Measurements from ENCODE around the gene KIF18B.

The KIF18B gene

GRCh38 chr17:44901411-44901921, 46.1 kb downstream of the KIF18B start:
- DNase-seq (ENCODE audit: low read depth in 1 of 2, low spot score in 1 of 2), result peak; percentile 34 to 91
- TF ChIP-seq GABPA (IDR thresholded peaks at IDR 0.05; ENCODE audit: low read depth), result no peak
- no peak for TF ChIP-seq POLR2AphosphoS5 (IDR thresholded peaks at IDR 0.05; ENCODE audit: low read depth)
- TF ChIP-seq SPI1 (IDR thresholded peaks at IDR 0.05; ENCODE audit: borderline replicate concordance, low read depth), result no peak
- no peak for TF ChIP-seq REST (IDR thresholded peaks at IDR 0.05; ENCODE audit: insufficient replicate concordance, low read depth)
- no peak for TF ChIP-seq CTCF (IDR thresholded peaks at IDR 0.05; ENCODE audit: insufficient read depth, low read length)
- Histone ChIP-seq H3K4me3 (replicated peaks; ENCODE audit: insufficient read depth, low read length) (no peak overlapping the region), H3K27me3 (ENCODE audit: insufficient read depth, poor library complexity, severe bottlenecking) (no peaks in the 10 kb centered on the region), H3K27ac (replicated peaks) (no peak overlapping the region; the same call in 1 of the 2 replicates)

- peak; percentile 35 to 43 for DNase-seq (ENCODE audit: low read depth in 1 of 2, low spot score in 1 of 2)
- Histone ChIP-seq H3K27ac (replicated peaks) (peak overlapping the region; percentile 100), H3K27me3 (ENCODE audit: insufficient read depth, poor library complexity, severe bottlenecking) (no peaks in the 10 kb centered on the region), H3K4me3 (replicated peaks; ENCODE audit: insufficient read depth, low read length) (no peak overlapping the region)
- TF ChIP-seq SPI1 (IDR thresholded peaks at IDR 0.05; ENCODE audit: borderline replicate concordance, low read depth) (no peak), CTCF (IDR thresholded peaks at IDR 0.05; ENCODE audit: insufficient read depth, low read length) (no peak), GABPA (IDR thresholded peaks at IDR 0.05; ENCODE audit: low read depth) (no peak), POLR2AphosphoS5 (IDR thresholded peaks at IDR 0.05; ENCODE audit: low read depth) (no peak), REST (IDR thresholded peaks at IDR 0.05; ENCODE audit: insufficient replicate concordance, low read depth) (no peak)
Measured at GRCh38 chr17:44900894-44901293, 46.7 kb downstream of the KIF18B start.

GRCh38 chr17:44899074-44899782, 48.3 kb downstream of the KIF18B start, which contains the start of gene EFTUD2:
Gene EFTUD2 (minus strand): TSS chr17:44899445. CDS start chr17:44894521, 4,924 bp downstream.
- peak within 1 kb of the TSS; percentile 100 for H3K27ac ChIP-seq (replicated peaks)
- peak within 1 kb of the TSS; percentile 82 for H3K4me3 ChIP-seq (replicated peaks; ENCODE audit: insufficient read depth, low read length)
- TF ChIP-seq CTCF (IDR thresholded peaks at IDR 0.05; ENCODE audit: insufficient read depth, low read length) (no peak), REST (IDR thresholded peaks at IDR 0.05; ENCODE audit: insufficient replicate concordance, low read depth) (peak; percentile 57), POLR2AphosphoS5 (IDR thresholded peaks at IDR 0.05; ENCODE audit: low read depth) (peak; percentile 93; the same call in 1 of the 2 replicates), GABPA (IDR thresholded peaks at IDR 0.05; ENCODE audit: low read depth) (peak; percentile 91; the same call in 1 of the 2 replicates), SPI1 (IDR thresholded peaks at IDR 0.05; ENCODE audit: borderline replicate concordance, low read depth) (no peak)
- peak; percentile 86 to 90 for DNase-seq (ENCODE audit: low read depth in 1 of 2, low spot score in 1 of 2)
- no peaks in the 10 kb centered on the region for H3K27me3 ChIP-seq (ENCODE audit: insufficient read depth, poor library complexity, severe bottlenecking)

Data from HL-60 (cell line).